Stimulated activated CD8-positive, alpha-beta memory T cell treated with anti-CD3 and anti-CD28 coated beads, Interleukin-7, amount 100 ng/mL, for 4 hours (primary cell): ENCODE measurements around the gene OR1A1.
"Not testable (repeated sequence)": the region's sequence is repeated elsewhere in the genome, so short reads cannot be mapped to it uniquely, and the experiment has no call there.

ENCODE experiments used
- DNase-seq, 2 donors: peaks; one replicate each; pipeline ENCODE4 v3.0.0-alpha.2; 2020; ENCODE audit warnings: low read depth in 2 of 2

OR1A1 gene

DNA sequence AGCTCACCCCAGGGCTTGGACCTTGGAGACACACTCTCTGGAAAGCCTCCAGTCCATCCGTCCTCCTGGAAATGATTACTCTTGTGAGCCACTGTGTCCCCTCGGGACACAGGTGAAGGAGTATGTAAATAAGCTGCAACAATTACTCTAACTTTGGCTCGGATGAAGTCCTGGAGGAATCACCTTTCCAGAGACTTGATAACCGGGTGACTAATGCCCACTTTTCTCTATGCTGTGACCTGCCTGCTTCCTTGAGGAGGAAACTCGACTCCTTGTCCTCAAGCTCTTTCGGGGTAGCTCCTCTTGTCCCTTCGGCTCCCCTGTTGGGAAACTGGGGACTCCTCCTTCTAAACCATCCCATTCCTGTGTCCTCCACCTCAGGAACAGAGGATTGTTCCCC is at the start of gene OR1A1:
OR1A1 (plus strand) TSS at position 301 of the 400 bp plus-strand sequence. CDS start 7,954 bp downstream, outside the sequence.
- DNase-seq, result no peak

GRCh38 chr17:3167574-3167973 is 39.9 kb upstream of the OR1A1 start:
- DNase-seq, result no peak

GRCh38 chr17:3189961-3190360 is 17.5 kb upstream of the OR1A1 start:
- DNase-seq, result no peak

GRCh38 chr17:3197219-3197618 is 10.2 kb upstream of the OR1A1 start, which contains the start of gene OR1A2:
OR1A2 (plus strand) TSS chr17:3197519; CDS start chr17:3197519, 0 bp downstream.
- no peak for DNase-seq

DNA sequence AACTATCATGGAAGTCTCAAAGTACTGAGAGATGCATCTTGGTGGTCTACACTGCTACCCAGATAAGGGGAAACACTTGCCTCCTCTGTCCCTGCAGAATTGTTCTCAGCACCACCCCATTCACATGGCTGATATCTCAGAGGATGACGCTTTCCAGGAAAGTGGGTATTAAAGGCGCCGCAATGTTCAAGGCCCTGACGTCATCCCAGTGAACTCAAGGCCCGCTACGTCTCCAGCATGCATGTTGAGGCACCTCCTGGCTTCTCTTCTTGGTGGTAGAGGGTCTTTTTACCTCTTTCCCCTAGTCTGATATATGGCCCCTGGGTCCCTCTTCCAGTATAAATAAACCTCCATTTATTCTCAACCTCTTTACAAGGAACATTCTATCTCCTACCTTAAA is 1.0 kb downstream of the OR1A1 start:
- DNase-seq, result no peak

- no peak for DNase-seq
Observed at GRCh38 chr17:3213001-3213400, 5.5 kb downstream of the OR1A1 start.

DNA sequence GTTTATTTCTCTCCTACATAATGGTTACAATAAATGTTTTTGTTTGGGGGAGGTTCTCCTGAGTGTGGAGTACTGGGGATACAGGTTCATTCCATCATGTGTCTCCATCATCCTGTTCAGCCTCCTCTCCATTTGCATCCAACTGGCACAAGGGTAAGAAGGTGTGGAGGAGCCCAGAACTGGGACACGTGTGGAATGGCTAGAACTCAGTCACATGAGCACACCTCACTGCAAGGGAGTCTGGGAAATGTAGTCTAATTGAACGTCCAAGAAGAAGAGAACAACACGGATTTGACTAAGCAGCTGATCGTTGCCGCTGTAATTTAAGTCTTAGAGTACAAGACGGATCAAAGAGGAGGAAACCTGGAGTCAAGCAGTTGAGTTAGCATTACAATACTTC is 6.1 kb downstream of the OR1A1 start:
- DNase-seq, result no peak

DNA sequence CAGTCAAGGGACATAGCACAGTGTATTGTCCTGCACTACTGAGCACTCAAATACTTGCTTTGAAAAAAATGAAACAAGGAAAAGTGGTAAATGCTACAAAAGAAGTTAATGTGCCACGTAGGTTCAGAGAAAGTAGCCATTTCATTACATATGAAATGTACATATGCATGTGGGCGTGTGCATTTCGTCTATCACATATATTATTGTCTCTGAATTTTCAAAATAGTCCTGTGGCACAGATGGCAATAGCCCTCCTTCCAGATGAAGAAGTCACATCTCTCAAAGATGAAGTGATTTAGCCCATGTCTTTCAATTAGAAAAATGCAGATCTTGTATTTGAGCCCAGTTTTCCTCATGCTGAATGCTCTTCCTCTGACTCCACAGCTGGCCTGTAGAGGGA is 12.5 kb downstream of the OR1A1 start:
- DNase-seq, result not testable (repeated sequence)

- no peak for DNase-seq
Observed at GRCh38 chr17:3221850-3222249, 14.4 kb downstream of the OR1A1 start.

GRCh38 chr17:3222505-3222904 is 15.0 kb downstream of the OR1A1 start:
- no peak for DNase-seq

- not testable (repeated sequence) for DNase-seq
Observed at GRCh38 chr17:3224721-3225352, 17.4 kb downstream of the OR1A1 start.

- not testable (repeated sequence) for DNase-seq
Observed at GRCh38 chr17:3232300-3232699, 24.8 kb downstream of the OR1A1 start.

DNA sequence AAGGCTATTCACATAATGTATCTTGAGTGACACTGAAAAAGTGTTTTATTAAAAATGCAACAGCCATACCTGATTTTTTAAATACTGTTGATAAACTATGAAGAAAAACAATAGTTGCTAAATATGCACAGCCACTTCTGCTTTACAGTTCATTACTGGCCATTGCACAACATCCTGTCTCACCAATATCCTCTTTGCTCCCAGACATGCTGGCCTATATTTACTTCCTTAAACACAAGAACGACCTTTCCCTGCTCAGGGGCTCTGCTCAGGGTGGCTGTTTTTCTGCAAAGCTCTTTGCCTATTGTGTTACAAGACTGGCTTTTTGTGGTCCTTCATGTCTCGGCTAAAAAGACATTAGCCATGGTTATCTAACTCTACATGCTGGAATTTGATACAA is 31.2 kb downstream of the OR1A1 start:
- not testable (repeated sequence) for DNase-seq

GRCh38 chr17:3241044-3241443 is 33.6 kb downstream of the OR1A1 start:
- not testable (repeated sequence) for DNase-seq

DNA sequence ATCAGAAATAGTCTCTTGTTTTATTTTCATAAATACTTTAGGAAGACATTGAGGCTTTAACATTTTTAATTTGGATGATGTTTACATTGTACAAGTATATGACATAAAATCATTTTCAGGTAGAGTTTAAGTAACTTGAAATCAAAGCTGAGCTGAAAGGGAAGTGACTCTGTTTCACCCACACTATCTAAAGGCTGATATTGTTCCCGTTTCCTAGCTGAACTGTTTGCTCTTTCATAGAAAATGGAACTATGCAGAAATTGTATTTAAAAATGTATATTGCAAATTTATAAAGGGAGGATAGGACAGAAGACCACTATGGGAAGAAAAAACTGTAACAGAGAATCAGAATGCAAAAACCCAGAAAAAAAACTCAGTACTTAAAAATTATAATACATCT is 37.4 kb downstream of the OR1A1 start:
- not testable (repeated sequence) for DNase-seq

- not testable (repeated sequence) for DNase-seq
Observed at GRCh38 chr17:3249013-3249412, 41.5 kb downstream of the OR1A1 start.

- no peak for DNase-seq
Observed at GRCh38 chr17:3256575-3256974, 49.1 kb downstream of the OR1A1 start.

- no peak for DNase-seq
Observed at GRCh38 chr17:3260163-3260562, 52.7 kb downstream of the OR1A1 start.

GRCh38 chr17:3260600-3260999 is 53.1 kb downstream of the OR1A1 start:
- no peak for DNase-seq
